SU-DHL-6 (cell line): ENCODE measurements around the gene EEFSEC.

Source experiments
- EZH2phosphoT487 ChIP-seq: fragments of 200-600 bp; sonication (generic), shearing (Covaris generic); conservative IDR thresholded peaks from 2 replicates; pipeline ENCODE4 v1.6.1; 2018; ENCODE audit warnings: mild to moderate bottlenecking, antibody characterized with exemption, low read length, moderate library complexity, mixed read lengths
- TF ChIP-seq, protein P1 (sequence below): fragments of 200-600 bp; sonication (generic); IDR thresholded peaks from one replicate; pipeline ENCODE4 v1.5.1; 2017; ENCODE audit warnings: antibody characterized with exemption, mild to moderate bottlenecking, low read length, moderate library complexity; ENCODE audit not compliant: insufficient read depth, poor library complexity, severe bottlenecking

DNA sequence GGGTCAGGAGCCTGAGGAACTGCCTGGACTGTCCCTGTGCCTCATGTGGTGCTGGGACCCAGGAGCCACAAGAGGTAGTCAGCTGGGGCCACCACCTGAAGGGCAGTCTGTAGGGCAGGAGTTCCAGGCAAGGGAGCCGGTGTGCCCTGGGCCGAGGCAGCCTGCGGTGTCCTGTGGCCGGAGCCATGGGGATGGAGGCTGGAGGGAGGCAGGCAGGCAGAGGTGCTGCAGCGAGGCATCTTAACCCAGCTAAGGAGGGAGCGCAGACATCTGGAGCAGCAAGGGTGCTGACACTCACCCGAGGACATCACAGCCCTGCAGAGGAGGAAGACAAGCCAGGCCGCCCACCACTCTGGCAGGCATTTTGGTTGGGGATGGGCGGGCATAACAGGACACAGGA is 235.7 kb downstream of the EEFSEC start:
- TF ChIP-seq, protein P1, sequence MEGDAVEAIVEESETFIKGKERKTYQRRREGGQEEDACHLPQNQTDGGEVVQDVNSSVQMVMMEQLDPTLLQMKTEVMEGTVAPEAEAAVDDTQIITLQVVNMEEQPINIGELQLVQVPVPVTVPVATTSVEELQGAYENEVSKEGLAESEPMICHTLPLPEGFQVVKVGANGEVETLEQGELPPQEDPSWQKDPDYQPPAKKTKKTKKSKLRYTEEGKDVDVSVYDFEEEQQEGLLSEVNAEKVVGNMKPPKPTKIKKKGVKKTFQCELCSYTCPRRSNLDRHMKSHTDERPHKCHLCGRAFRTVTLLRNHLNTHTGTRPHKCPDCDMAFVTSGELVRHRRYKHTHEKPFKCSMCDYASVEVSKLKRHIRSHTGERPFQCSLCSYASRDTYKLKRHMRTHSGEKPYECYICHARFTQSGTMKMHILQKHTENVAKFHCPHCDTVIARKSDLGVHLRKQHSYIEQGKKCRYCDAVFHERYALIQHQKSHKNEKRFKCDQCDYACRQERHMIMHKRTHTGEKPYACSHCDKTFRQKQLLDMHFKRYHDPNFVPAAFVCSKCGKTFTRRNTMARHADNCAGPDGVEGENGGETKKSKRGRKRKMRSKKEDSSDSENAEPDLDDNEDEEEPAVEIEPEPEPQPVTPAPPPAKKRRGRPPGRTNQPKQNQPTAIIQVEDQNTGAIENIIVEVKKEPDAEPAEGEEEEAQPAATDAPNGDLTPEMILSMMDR, result no peak
- no peak for TF ChIP-seq EZH2phosphoT487
